Measurements from ENCODE around the gene SARDH.
A peak's percentile ranks its signal among the peaks of the same experiment; 100 is the strongest.

SARDH gene

DNA sequence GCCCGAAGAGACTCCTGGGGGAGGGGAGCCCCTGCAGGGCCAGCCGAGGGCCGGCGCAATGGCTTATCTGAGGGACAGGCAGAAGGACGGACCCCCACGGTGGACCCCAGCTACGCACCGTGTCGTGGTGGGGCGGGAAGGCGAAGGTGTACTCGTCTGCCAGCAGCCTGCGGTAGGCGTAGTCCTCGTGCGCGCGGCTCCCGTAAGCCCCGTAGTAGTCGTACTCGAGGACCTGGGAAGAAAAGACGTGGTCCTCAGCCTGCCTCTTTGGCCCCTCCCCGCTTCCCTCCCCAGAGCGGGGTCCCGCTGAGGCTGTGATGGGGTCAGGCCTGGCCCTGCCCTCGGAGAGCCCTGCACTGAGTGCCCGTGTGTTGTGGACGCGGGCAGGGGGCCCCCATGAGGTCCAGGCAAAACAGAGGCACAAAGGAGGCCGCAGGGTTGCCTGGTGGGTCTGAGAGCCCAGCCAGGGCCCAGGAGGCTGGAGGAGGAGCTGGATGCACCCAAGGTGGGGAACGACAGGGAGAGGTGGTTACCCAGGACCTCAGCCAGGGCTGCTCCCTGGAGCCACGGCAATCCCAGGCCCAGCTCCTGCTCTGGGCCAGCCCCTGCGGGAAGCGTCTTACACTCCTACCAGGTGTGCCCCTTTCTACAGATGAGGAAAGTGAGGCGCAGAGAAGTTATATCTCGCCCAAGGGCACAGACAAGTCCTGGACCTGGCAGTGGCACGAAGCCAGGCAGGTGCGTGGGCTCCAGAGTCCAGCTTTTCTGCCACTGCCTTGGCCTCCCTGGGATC lies 35.2 kb downstream of the SARDH start:
- no peak for DNase-seq (ENCODE audit: low spot score)

- peak; percentile 63 for DNase-seq (ENCODE audit: low spot score)
Measured at GRCh38 chr9:133701981-133702797, 36.0 kb downstream of the SARDH start.

DNA sequence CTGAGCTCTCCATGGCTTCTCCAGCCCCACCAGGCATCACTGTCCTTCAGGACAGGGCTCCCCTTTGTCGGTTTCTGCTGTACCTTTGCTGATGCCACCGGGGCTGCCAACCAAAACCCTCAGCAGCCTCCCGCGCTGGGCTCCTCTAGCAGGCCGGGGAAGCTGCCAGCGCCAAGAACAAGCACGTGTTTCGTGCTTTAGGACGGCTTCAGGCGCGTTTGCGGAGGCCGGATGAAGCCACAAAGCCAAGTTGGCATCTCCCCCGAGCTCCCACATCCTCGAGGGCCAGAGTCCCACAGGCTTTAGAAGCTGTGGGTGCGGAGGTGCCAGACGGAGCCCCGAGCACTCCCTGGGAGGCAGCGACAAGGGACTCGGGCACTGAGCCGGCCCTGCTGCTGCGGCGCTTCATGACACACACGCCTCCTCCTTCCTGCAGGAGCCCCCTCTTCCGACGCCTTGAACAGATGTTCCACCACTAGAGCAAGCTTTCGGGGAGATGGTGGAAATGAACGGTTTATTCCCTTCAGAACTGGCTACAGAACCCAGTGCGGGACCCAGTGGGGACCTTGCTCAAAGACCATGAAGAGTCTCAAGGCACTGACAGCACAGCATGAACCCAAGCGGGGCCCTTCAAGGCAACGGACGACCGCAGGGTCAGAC lies 36.7 kb downstream of the SARDH start:
- peak; percentile 30 for DNase-seq (ENCODE audit: low spot score)

GRCh38 chr9:133700819-133701320 lies 37.3 kb downstream of the SARDH start:
- DNase-seq (ENCODE audit: low spot score) = no peak

- no peak for DNase-seq (ENCODE audit: low spot score)
Measured at GRCh38 chr9:133699546-133699945, 38.6 kb downstream of the SARDH start.

DNA sequence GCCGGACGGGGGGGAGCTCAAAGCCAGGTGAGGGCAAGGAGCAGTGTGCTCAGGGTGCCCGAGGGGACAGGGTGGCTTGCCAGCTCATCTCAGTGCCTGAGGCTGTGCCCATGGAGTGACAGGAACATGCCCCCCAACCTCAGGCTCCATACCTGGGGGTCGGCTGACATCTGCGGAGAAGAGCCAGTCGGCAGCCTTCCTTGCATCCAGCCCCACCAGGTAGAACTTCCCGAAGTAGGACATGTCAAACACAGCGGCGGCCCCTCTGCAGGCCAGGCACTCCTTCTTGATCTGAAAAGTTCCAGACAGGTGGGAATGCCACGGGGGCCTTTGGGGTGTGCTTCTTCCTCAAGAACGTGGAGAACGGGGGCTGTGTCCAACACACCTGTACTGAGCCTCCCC lies 42.1 kb downstream of the SARDH start:
- no peak for DNase-seq (ENCODE audit: low spot score)

GRCh38 chr9:133694686-133695085 lies 43.5 kb downstream of the SARDH start:
- no peak for DNase-seq (ENCODE audit: low spot score)

- no peak for DNase-seq (ENCODE audit: low spot score)
Measured at GRCh38 chr9:133693703-133694529, 44.2 kb downstream of the SARDH start.

DNA sequence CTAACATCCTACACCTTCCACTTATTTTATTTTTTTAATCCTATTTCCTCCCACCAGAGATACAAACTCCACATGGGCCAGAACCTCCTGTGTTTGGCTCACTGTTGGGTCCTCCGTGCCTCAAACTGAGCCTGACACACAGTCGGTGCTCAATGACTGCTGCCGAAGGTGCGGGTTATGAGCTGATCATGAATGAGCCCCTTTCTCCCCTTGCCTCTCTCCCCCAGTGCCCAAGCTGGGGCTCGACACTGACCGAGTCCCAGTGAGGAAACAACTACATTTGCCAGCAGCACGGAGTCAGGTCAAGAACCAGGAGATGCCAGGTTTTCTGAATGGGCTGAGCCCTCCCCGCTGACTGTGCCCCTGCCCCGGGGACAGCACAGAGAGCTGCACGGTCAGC lies 45.0 kb downstream of the SARDH start:
- DNase-seq (ENCODE audit: low spot score) = no peak

- DNase-seq (ENCODE audit: low spot score) = no peak
Measured at GRCh38 chr9:133692364-133692985, 45.7 kb downstream of the SARDH start.

DNA sequence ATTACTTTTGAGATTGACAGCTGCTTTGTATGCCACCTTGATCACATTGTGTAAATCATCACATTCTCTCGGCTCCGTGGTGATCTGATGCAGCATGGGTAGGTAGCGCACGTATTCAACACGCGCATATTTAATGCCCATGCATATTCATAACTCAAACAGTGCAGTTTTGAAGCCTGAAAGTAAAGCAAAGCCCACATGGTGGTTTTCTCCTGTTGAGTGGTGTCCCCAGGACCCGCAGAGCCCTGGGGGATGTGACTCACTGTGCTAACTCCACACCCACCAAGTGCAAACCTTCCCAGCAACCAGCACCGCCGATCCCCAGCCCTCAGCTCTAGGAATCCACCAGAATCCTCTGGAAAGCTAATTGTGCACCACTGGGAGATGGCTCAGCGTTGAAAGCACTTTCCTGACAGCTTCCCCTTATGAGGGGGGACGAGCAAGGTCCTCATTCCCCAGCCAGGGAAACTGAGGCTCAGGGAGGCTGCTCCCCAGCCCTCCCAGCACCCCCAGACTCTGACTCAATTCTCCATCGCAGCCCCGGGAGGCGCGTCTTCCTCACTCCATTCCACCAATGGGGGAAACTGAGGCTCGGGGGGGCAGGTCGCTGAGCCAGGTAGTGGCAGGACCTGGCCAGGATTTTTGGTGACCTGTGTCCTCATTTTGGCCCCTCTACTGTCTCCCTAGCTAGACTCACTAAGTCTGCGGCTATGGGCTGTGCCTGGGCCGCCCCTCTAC lies 46.4 kb downstream of the SARDH start:
- DNase-seq (ENCODE audit: low spot score) = no peak

- DNase-seq (ENCODE audit: low spot score) = no peak
Measured at GRCh38 chr9:133691191-133691590, 47.0 kb downstream of the SARDH start.

DNA sequence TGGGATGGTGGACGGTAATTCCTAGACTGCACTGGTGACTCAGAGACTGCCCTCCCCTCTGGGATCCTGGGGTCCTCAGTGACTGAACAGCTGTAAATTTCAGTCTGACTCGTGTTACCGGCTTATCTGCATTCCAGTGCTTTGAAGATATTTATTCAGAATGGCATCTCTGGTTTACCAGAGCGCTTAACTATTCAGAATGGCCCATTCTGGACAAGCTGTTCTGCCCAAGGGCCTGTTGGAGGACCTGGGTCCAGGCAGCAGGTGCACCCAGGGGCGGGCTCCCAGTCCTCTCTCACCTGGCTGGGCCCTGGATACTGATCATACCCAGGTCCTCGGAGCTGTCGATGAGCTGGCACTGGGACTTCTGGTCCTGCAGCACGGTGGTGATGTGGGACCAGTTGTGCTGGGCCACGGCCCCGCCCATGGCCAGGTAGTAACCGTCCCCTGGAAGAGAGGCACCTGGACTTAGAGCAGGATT lies 48.0 kb downstream of the SARDH start:
- DNase-seq (ENCODE audit: low spot score) = no peak

DNA sequence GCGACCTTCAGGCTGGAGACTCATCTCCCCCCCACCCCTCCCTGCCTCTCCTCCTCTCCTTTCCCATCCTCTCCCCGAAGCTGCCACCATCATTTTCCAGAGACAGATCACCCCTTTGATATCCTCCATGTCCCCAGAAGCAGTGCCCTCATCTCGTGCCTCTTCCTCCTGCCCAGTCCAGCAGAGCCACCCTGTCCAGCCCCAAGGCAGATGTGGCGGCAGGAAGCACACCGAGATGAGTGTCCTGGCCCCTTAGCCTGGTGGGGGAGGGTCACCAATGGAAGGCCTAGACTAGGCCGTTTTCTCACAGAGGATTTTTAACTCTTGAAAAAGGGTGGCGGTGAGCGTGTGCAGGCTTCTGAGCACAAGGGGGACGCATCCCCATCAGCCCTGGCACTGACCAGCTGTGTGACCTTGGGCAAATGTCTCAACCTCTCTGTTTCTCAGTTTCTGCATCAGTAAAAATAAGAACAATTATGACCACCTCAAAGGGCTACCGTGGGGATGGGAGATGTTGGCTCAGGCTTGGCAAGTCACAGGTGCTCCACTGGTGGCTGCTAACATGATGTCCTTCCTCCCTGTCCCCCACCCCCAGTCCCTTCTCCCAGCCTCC lies 48.9 kb downstream of the SARDH start:
- no peak for DNase-seq (ENCODE audit: low spot score)

DNA sequence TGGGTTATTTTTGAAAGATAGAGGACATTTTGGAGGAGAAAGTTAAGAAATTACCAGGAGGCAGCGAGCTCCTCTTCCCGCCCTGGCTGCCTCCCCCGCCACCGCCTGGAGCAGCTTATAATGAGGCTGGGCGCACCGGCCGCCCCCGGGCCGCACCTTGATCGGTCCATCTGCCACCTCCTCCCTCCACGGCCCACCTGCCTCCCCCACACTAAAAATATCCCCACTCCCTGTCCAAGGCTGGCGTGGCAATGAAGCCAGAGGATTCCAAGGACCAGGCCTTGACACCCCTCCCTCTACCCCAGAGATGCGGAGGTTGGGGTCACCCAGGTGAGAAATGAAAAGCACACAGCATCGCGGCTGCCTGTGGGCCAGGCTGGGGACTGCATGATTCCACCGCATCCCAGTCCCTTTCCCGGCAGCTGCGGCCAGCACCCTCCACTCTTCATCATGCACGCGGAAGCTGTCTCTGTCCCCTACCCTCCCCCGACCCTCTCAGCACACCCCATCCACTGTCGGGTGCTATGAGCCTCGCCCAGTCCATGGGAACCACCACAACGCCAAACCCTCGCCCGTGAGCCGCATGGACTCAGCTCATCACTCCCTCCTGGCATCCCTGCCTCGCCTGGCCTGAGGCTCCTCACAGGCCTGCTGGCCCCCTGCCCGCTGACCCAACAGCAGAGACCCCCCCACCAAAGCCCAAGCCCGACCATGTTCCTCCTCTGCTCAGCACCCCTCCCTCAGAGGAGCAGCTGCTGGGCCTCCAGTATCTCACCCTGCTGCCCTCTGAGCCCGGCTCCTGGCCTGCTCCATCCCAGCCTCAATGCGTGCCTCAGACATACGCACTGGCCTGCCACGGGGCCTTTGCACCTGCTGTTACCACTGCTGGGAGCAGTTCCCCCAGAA lies 50.0 kb downstream of the SARDH start:
- no peak for DNase-seq (ENCODE audit: low spot score)

- no peak for DNase-seq (ENCODE audit: low spot score)
Measured at GRCh38 chr9:133686642-133687575, 51.2 kb downstream of the SARDH start.

Data from CD4-positive, alpha-beta T cell treated with Interleukin-2 at 100 ng/mL for 4 hours (primary cell).